Suprapubic skin (tissue), 4 donors: ENCODE measurements around the gene MICAL2. TPM values are rescaled to one million over a fixed set of nuclear protein-coding genes. Genes with fewer than 3 reads are reported as not detected.
A peak's percentile ranks its signal among the peaks of the same experiment; 100 is the strongest.

Source experiments
- DNase-seq, 2 donors: peaks; one replicate each; pipeline ENCODE4 v3.0.0-alpha.2; 2019; ENCODE audit warnings: low spot score in 2 of 2
- H3K27ac ChIP-seq: fragments of 200-600 bp; sonication (generic); one replicate; pipeline ENCODE4 v1.5.1; 2019
- H3K27me3 ChIP-seq: fragments of 200-600 bp; sonication (generic); one replicate; pipeline ENCODE4 v1.5.1; 2019
- H3K36me3 ChIP-seq: fragments of 200-600 bp; sonication (generic); one replicate; pipeline ENCODE4 v1.5.1; 2019
- H3K4me1 ChIP-seq: fragments of 200-600 bp; sonication (generic); one replicate; pipeline ENCODE4 v1.5.1; 2019
- H3K4me3 ChIP-seq: fragments of 200-600 bp; sonication (generic); one replicate; pipeline ENCODE4 v1.5.1; 2019; ENCODE audit warnings: mild to moderate bottlenecking
- H3K9me3 ChIP-seq: fragments of 200-600 bp; sonication (generic); one replicate; pipeline ENCODE4 v1.5.1; 2019
- CTCF ChIP-seq, 2 donors: fragments of 200-600 bp in 1 of 2; fragments of 450-650 bp in 1 of 2; sonication (generic) in 1 of 2; IDR thresholded peaks; one replicate each; pipeline ENCODE4 v1.5.1; 2016 to 2019; ENCODE audit warnings: antibody characterized with exemption in 2 of 2, mild to moderate bottlenecking in 1 of 2, moderate library complexity in 1 of 2
- EP300 ChIP-seq: sonication (generic); formaldehyde crosslinking; IDR thresholded peaks from one replicate; pipeline ENCODE4 v1.6.1; 2017; ENCODE audit warnings: antibody characterized with exemption
- POLR2A ChIP-seq, 2 donors: fragments of 450-650 bp; IDR thresholded peaks; one replicate each; pipeline ENCODE4 v1.6.1; 2017; ENCODE audit warnings: antibody characterized with exemption in 2 of 2, mild to moderate bottlenecking in 2 of 2, moderate library complexity in 2 of 2
- POLR2AphosphoS5 ChIP-seq, 3 donors: sonication (generic); formaldehyde crosslinking; IDR thresholded peaks; one replicate each; pipeline ENCODE4 v1.6.1; 2017; ENCODE audit warnings: antibody characterized with exemption in 3 of 3
- WGBS: methylation state at CpG from one replicate; pipeline ENCODE4 v1.1.5; 2018; 5-methylcytosine and 5-hydroxymethylcytosine counted together
- total RNA-seq, 4 donors: library from RNA; depleted of rRNA; stranded (reverse); fragments of >200 nt; gene quantifications; one replicate each; pipeline ENCODE4 v1.1.0, GENCODE V29; 2016

MICAL2 gene
- total RNA-seq, 4 donors from 2014 or later, result 117 to 232 (median 164) TPM

GRCh38 chr11:12185914-12186313, 75.5 kb downstream of the MICAL2 start:
- TF ChIP-seq CTCF (IDR thresholded peaks at IDR 0.05) (no peak), POLR2AphosphoS5 (IDR thresholded peaks at IDR 0.05) (no peak), POLR2A (IDR thresholded peaks at IDR 0.05) (no peak), EP300 (no peak)
- 65% methylated on average over 4 of the region's 4 CpGs for WGBS
- H3K4me3 ChIP-seq, result no peak overlapping the region
- peaks cover 30% of the 10 kb centered on the region for H3K4me1 ChIP-seq
- H3K27me3 ChIP-seq, result no peaks in the 10 kb centered on the region
- H3K36me3 ChIP-seq, result no peaks in the 10 kb centered on the region
- no peak for DNase-seq
- H3K9me3 ChIP-seq, result no peaks in the 10 kb centered on the region
- no peak overlapping the region for H3K27ac ChIP-seq

GRCh38 chr11:12186701-12187100, 76.3 kb downstream of the MICAL2 start:
- no peak overlapping the region for H3K27ac ChIP-seq
- H3K27me3 ChIP-seq, result no peaks in the 10 kb centered on the region
- no peaks in the 10 kb centered on the region for H3K9me3 ChIP-seq
- DNase-seq, result no peak
- no peak for TF ChIP-seq EP300
- TF ChIP-seq CTCF (IDR thresholded peaks at IDR 0.05), result no peak
- no peak for TF ChIP-seq POLR2A (IDR thresholded peaks at IDR 0.05)
- no peak for TF ChIP-seq POLR2AphosphoS5 (IDR thresholded peaks at IDR 0.05)
- no peak overlapping the region for H3K4me3 ChIP-seq
- no peaks in the 10 kb centered on the region for H3K36me3 ChIP-seq
- WGBS, result 92% methylated on average over 5 of the region's 5 CpGs
- peaks cover 36% of the 10 kb centered on the region for H3K4me1 ChIP-seq

- no peaks in the 10 kb centered on the region for H3K27me3 ChIP-seq
- no peak overlapping the region for H3K4me3 ChIP-seq
- TF ChIP-seq POLR2A (IDR thresholded peaks at IDR 0.05) (no peak), EP300 (no peak)
- H3K36me3 ChIP-seq, result no peaks in the 10 kb centered on the region
- H3K4me1 ChIP-seq, result peaks cover 40% of the 10 kb centered on the region
- 79% methylated on average over 8 of the region's 8 CpGs for WGBS
- H3K27ac ChIP-seq, result no peak overlapping the region
- no peak for DNase-seq
- H3K9me3 ChIP-seq, result no peaks in the 10 kb centered on the region
Observed at GRCh38 chr11:12187399-12187798, 77.0 kb downstream of the MICAL2 start.

- H3K9me3 ChIP-seq, result no peaks in the 10 kb centered on the region
- no peak for TF ChIP-seq POLR2AphosphoS5 (IDR thresholded peaks at IDR 0.05)
- TF ChIP-seq POLR2A (IDR thresholded peaks at IDR 0.05), result no peak
- no peak for TF ChIP-seq EP300
- no peak for TF ChIP-seq CTCF (IDR thresholded peaks at IDR 0.05)
- H3K36me3 ChIP-seq, result no peaks in the 10 kb centered on the region
- no peak overlapping the region for H3K4me3 ChIP-seq
- H3K27ac ChIP-seq, result no peak overlapping the region
- no peak for DNase-seq
- no peaks in the 10 kb centered on the region for H3K27me3 ChIP-seq
- WGBS, result 90% methylated on average over 3 of the region's 3 CpGs
- H3K4me1 ChIP-seq, result peaks cover 31% of the 10 kb centered on the region
Observed at GRCh38 chr11:12188548-12189317, 78.3 kb downstream of the MICAL2 start.

- H3K4me3 ChIP-seq, result no peak overlapping the region
- 63% methylated on average over 8 of the region's 8 CpGs for WGBS
- no peak for DNase-seq
- H3K4me1 ChIP-seq, result peaks cover 31% of the 10 kb centered on the region
- no peaks in the 10 kb centered on the region for H3K36me3 ChIP-seq
- H3K9me3 ChIP-seq, result no peaks in the 10 kb centered on the region
- TF ChIP-seq CTCF (IDR thresholded peaks at IDR 0.05), result peak in 1 of 2 donors; percentile 1
- no peak for TF ChIP-seq EP300
- peak in 1 of 3 donors; percentile 72 for TF ChIP-seq POLR2AphosphoS5 (IDR thresholded peaks at IDR 0.05)
- H3K27ac ChIP-seq, result peak overlapping the region; percentile 50
- H3K27me3 ChIP-seq, result no peaks in the 10 kb centered on the region
Observed at GRCh38 chr11:12189543-12190235, 79.3 kb downstream of the MICAL2 start.
